Tibial nerve (tissue), 4 donors: ENCODE results near the gene TRIM38. TPM values are rescaled to one million over a fixed set of nuclear protein-coding genes. Genes with fewer than 3 reads are reported as not detected.

Experiments
- DNase-seq, 2 donors: peaks; one replicate each; pipeline ENCODE4 v3.0.0-alpha.2; 2019; ENCODE audit warnings: low spot score in 2 of 2
- H3K27ac ChIP-seq, 4 donors: fragments of 200-600 bp; sonication (generic) in 3 of 4; one replicate each; pipeline ENCODE4 v1.5.1; 2017 to 2019; ENCODE audit warnings: mild to moderate bottlenecking in 1 of 4
- H3K27me3 ChIP-seq, 2 donors: fragments of 200-600 bp; sonication (generic) in 1 of 2; one replicate each; pipeline versions ENCODE4 v1.5.1 to v1.6.0; 2017 to 2019
- H3K36me3 ChIP-seq, 3 donors: fragments of 200-600 bp; sonication (generic); one replicate each; pipeline ENCODE4 v1.5.1; 2018 to 2019
- H3K4me1 ChIP-seq, 4 donors: fragments of 200-600 bp; sonication (generic) in 3 of 4; one replicate each; pipeline ENCODE4 v1.5.1; 2017 to 2019
- H3K4me3 ChIP-seq, 4 donors: fragments of 200-600 bp; sonication (generic) in 3 of 4; one replicate each; pipeline ENCODE4 v1.5.1; 2017 to 2019; ENCODE audit warnings: mild to moderate bottlenecking in 1 of 4, moderate library complexity in 1 of 4
- H3K9me3 ChIP-seq, 4 donors: fragments of 200-600 bp; sonication (generic) in 3 of 4; one replicate each; pipeline ENCODE4 v1.5.1; 2017 to 2019
- EP300 ChIP-seq, 2 donors: sonication (generic); formaldehyde crosslinking; IDR thresholded peaks; one replicate each; pipeline ENCODE4 v1.6.1; 2017; ENCODE audit warnings: antibody characterized with exemption in 2 of 2, mild to moderate bottlenecking in 1 of 2
- POLR2A ChIP-seq, 2 donors: fragments of 450-650 bp; IDR thresholded peaks; one replicate each; pipeline ENCODE4 v1.6.1; 2017; ENCODE audit warnings: antibody characterized with exemption in 2 of 2, mild to moderate bottlenecking in 2 of 2, moderate library complexity in 2 of 2
- WGBS, 2 donors: methylation state at CpG; one replicate each; pipeline ENCODE4 v1.1.5; 2018; 5-methylcytosine and 5-hydroxymethylcytosine counted together
- total RNA-seq, 4 donors: library from RNA; depleted of rRNA; stranded (reverse); fragments of >200 nt; gene quantifications; one replicate each; pipeline ENCODE4 v1.1.0, GENCODE V29; 2016
- TF ChIP-seq, protein P1 (sequence below), 5 experiments: fragments of 200-600 bp in 3 of 5; fragments of 450-650 bp in 2 of 5; sonication (generic) in 3 of 5; IDR thresholded peaks; one replicate each; pipeline ENCODE4 v1.5.1; 2016 to 2019; ENCODE audit warnings: antibody characterized with exemption in 5 of 5, mild to moderate bottlenecking in 3 of 5, moderate library complexity in 2 of 5

Gene TRIM38
- total RNA-seq, 4 donors from 2014 or later: 8.8 to 12.2 (median 9.5) TPM

DNA sequence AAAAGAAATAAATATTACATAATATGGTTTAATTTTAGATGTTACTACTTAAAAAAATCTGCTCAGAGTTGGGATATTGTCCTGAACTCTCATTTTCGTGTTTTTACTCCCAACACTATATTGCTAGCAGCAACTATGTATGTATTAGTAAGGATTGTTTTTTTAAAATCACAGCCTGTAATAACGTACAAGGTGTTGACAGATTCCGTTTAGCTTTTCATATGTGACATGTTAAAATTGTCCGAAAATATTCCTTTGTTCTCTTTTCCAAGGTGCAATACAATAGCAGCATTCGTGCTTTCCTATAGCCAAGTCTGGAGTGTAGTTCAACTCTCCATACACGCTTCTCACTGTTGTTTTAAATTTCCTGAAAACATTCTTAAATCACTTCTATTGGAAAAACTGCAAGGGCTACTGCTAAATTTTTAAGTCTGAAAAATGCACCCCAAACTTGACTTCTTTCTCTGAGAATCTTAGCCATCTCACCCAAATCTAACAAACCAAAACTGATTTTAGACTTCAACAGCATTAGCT is 65.7 kb downstream of the TRIM38 start:
- no peak overlapping the region for H3K27ac ChIP-seq

DNA sequence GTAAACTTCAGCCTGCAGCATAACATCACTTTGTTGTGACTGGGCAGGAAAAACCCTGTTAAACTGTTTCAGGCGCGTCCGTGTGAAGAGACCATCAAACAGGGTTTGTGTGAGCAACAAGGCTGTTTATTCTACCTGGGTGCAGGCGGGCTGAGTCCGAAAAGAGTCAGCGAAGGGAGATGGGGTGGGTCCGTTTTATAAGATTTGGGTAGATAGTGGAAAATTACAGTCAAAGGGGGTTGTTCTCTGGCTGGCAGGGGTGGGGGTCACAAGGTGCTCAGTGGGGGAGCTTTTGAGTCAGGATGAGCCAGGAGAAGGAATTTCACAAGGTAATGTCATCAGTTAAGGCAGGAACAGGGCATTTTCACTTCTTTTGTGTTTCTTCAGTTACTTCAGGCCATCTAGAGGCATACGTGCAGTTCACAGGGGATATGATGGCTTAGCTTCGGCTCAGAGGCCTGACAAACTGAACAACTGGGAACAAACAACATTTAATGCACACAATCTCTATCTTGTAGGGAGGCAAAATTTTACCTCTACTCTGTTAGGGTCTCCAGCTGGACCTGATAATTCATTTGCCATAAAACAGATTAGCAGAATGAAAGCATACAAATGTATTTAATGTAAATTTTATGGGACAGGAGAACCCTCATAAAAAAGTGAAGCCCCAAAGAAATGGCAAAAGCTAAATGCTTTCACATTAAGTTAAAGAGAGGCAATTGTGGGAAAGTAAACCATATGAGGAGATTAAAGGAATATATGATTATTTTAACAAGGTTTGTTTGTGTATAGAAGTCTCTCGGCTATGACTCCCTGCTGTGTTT is 66.4 kb downstream of the TRIM38 start:
- Histone ChIP-seq H3K4me1 (peaks cover 0 to 37% (median 4%) of the 10 kb centered on the region in 4 donors), H3K27me3 (no peaks in the 10 kb centered on the region), H3K4me3 (no peak overlapping the region), H3K36me3 (no peaks in the 10 kb centered on the region), H3K27ac (no peak overlapping the region), H3K9me3 (no peaks in the 10 kb centered on the region)
- DNase-seq: no peak
- TF ChIP-seq, protein P1, sequence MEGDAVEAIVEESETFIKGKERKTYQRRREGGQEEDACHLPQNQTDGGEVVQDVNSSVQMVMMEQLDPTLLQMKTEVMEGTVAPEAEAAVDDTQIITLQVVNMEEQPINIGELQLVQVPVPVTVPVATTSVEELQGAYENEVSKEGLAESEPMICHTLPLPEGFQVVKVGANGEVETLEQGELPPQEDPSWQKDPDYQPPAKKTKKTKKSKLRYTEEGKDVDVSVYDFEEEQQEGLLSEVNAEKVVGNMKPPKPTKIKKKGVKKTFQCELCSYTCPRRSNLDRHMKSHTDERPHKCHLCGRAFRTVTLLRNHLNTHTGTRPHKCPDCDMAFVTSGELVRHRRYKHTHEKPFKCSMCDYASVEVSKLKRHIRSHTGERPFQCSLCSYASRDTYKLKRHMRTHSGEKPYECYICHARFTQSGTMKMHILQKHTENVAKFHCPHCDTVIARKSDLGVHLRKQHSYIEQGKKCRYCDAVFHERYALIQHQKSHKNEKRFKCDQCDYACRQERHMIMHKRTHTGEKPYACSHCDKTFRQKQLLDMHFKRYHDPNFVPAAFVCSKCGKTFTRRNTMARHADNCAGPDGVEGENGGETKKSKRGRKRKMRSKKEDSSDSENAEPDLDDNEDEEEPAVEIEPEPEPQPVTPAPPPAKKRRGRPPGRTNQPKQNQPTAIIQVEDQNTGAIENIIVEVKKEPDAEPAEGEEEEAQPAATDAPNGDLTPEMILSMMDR (IDR thresholded peaks at IDR 0.05): no peak
- no peak for TF ChIP-seq POLR2A (IDR thresholded peaks at IDR 0.05)
- 73 to 79% methylated on average over 10 of the region's 10 CpGs for WGBS, 2 donors

More for the DNA sequence above, 65.7 kb downstream of the TRIM38 start:
- Histone ChIP-seq H3K4me3 (no peak overlapping the region), H3K9me3 (no peaks in the 10 kb centered on the region), H3K36me3 (no peaks in the 10 kb centered on the region), H3K4me1 (peaks cover 0 to 34% (median 4%) of the 10 kb centered on the region in 4 donors), H3K27me3 (no peaks in the 10 kb centered on the region)
- WGBS, 2 donors: 84 to 87% methylated on average over 6 of the region's 6 CpGs
- TF ChIP-seq, protein P1 (IDR thresholded peaks at IDR 0.05): no peak
- TF ChIP-seq EP300 (IDR thresholded peaks at IDR 0.05): no peak
- no peak for DNase-seq

DNA sequence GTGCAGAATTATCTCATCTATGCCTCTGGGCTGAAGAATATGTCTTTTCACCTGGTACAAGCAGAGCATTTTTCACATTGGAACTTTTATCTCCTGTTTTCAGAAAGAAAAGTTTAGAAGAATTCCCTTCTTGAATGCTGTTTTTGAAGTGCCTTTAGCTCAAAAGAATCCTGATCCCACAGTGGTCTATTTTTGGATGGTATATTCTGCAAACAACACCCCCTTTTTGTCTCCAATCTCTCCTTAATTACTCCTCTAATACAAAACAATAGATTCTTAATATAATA is 66.9 kb downstream of the TRIM38 start:
- Histone ChIP-seq H3K4me1 (peaks cover 0 to 41% (median 4%) of the 10 kb centered on the region in 4 donors), H3K36me3 (no peaks in the 10 kb centered on the region), H3K27me3 (no peaks in the 10 kb centered on the region), H3K27ac (no peak overlapping the region), H3K4me3 (no peak overlapping the region), H3K9me3 (no peaks in the 10 kb centered on the region)
- no peak for DNase-seq
- TF ChIP-seq EP300 (IDR thresholded peaks at IDR 0.05): no peak
- TF ChIP-seq, protein P1 (IDR thresholded peaks at IDR 0.05): no peak
- no peak for TF ChIP-seq POLR2A (IDR thresholded peaks at IDR 0.05)

DNA sequence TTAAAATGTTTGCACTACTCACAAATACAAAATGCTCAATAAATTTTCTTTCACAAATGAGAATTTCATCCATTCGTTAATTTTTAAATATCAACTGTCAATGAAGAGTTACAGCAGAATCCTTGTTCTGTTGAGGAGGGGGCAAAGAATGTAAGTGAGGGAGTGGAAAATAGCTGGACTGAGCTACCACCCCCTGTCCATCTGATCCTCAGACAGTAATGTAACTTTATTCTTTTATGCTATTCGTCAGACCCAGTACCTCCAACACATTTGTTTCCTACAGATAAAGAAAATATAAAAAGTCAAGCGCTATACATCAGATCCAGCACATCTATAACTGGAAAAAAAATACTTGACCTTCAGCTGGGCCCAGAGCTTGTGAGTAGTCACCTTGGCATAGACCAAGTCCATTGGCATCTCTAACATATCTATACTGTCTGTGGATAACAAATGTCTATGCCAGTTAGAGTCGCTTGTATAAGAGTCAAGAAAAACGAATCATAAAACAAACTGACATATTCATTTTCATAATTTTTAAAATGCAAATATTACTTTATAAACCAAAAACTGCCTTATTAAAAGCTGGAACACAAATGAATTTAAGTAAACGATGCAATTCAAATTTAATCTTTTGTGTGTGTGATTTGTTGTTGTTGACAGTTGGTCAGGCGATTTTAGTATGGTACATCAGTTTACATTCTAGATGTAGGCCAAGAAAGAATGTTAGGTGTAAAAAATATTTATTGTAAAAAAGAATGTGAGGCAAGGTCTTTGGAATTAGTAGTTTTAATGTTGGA is 67.5 kb downstream of the TRIM38 start:
- no peak overlapping the region for H3K4me3 ChIP-seq
- TF ChIP-seq EP300 (IDR thresholded peaks at IDR 0.05) (no peak), POLR2A (IDR thresholded peaks at IDR 0.05) (no peak)
- TF ChIP-seq, protein P1 (IDR thresholded peaks at IDR 0.05): no peak
- 67 to 74% methylated on average over 7 of the region's 7 CpGs for WGBS, 2 donors
- no peaks in the 10 kb centered on the region for H3K27me3 ChIP-seq
- peaks cover 0 to 41% (median 4%) of the 10 kb centered on the region in 4 donors for H3K4me1 ChIP-seq
- no peak overlapping the region for H3K27ac ChIP-seq
- H3K9me3 ChIP-seq: no peaks in the 10 kb centered on the region
- DNase-seq: no peak
- H3K36me3 ChIP-seq: no peaks in the 10 kb centered on the region

DNA sequence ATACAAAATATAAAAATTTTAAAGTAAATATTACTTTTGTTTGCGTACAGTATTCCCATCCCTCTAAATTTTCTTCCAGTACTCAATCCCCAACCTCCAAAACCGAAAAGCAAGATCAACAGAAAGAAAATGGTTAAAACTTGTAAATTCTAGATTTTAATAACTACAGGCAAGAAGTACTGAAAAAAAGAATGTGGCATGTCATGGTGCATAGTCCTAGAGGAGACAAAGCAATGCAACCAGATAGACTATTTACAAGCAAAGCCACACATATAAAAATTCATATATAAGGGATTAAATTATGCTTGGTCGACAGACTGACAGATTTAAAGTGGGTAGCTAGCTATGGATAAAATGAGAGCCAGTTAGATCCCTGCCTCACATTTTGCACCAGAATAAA is 68.1 kb downstream of the TRIM38 start:
- H3K36me3 ChIP-seq: no peaks in the 10 kb centered on the region
- H3K27me3 ChIP-seq: no peaks in the 10 kb centered on the region
- peaks cover 0 to 37% (median 4%) of the 10 kb centered on the region in 4 donors for H3K4me1 ChIP-seq
- no peaks in the 10 kb centered on the region for H3K9me3 ChIP-seq
- H3K4me3 ChIP-seq: no peak overlapping the region
- no peak for TF ChIP-seq POLR2A (IDR thresholded peaks at IDR 0.05)
- TF ChIP-seq, protein P1 (IDR thresholded peaks at IDR 0.05): no peak
- no peak for TF ChIP-seq EP300 (IDR thresholded peaks at IDR 0.05)
- no peak for DNase-seq
- no peak overlapping the region for H3K27ac ChIP-seq
- 61% methylated on average over 3 of the region's 3 CpGs for WGBS, 2 donors
